H1 (cell line): ENCODE measurements around the gene NUP98. TPM values are rescaled to one million over a fixed set of nuclear protein-coding genes. Genes with fewer than 3 reads are reported as not detected.

Source experiments
- CTCF ChIA-PET: fragments of 300-600 bp; sonication (Branson Sonifier 250); formaldehyde crosslinking; loops from one replicate; lab custom pipeline; 2021; ENCODE audit not compliant: partially characterized antibody; lab: Charles Lee
- POLR2A ChIA-PET: fragments of 300-600 bp; sonication (Branson Sonifier 250); formaldehyde crosslinking; loops from one replicate; lab custom pipeline; 2021; ENCODE audit warnings: inconsistent platforms; ENCODE audit not compliant: partially characterized antibody; lab: Charles Lee
- DNase-seq, 2 experiments: peaks; one replicate each; pipeline versions ENCODE4 v3.0.0 to v3.0.0-alpha.2; 2010 to 2022; ENCODE audit warnings: low spot score in 2 of 2, low read depth in 1 of 2, mixed read lengths in 1 of 2
- FAIRE-seq: peaks from 2 replicates; lab custom pipeline; 2011; peaks lifted over from hg19 to GRCh38; lab: Jason Lieb, UNC
- H2AFZ ChIP-seq: 2 replicates; pipeline ENCODE4 v1.8.1; 2012; ENCODE audit warnings: low read length, inconsistent platforms
- H2AK5ac ChIP-seq: 2 replicates; pipeline ENCODE4 v1.6.1; 2013; ENCODE audit warnings: low read depth, low read length
- H2BK120ac ChIP-seq: replicated peaks from 2 replicates; pipeline ENCODE3; 2013; ENCODE audit warnings: low read depth, low read length, inconsistent platforms
- H2BK12ac ChIP-seq: 2 replicates; pipeline ENCODE4 v1.6.1; 2013; ENCODE audit warnings: low read depth, low read length
- H2BK15ac ChIP-seq: 2 replicates; pipeline ENCODE4 v1.6.1; 2013; ENCODE audit warnings: low read length
- H2BK20ac ChIP-seq: 2 replicates; pipeline ENCODE4 v1.6.1; 2013; ENCODE audit warnings: low read length
- H2BK5ac ChIP-seq: 2 replicates; pipeline ENCODE4 v1.6.1; 2013; ENCODE audit warnings: low read depth, low read length
- H3K14ac ChIP-seq: 2 replicates; pipeline ENCODE4 v1.6.1; 2013; ENCODE audit warnings: inconsistent platforms; ENCODE audit not compliant: insufficient read length
- H3K18ac ChIP-seq: 2 replicates; pipeline ENCODE4 v1.6.1; 2013; ENCODE audit warnings: low read length; ENCODE audit errors: extremely low read depth
- H3K23ac ChIP-seq: 2 replicates; pipeline ENCODE4 v1.6.1; 2013; ENCODE audit warnings: inconsistent platforms; ENCODE audit not compliant: insufficient read length
- H3K23me2 ChIP-seq: 2 replicates; pipeline ENCODE4 v1.6.1; 2013; ENCODE audit warnings: low read depth, low read length
- H3K27ac ChIP-seq: 2 replicates; pipeline ENCODE4 v1.6.1; 2011; ENCODE audit warnings: low read depth, low read length, inconsistent platforms
- H3K27me3 ChIP-seq, 4 experiments: replicated peaks in 1 of 4; 1 replicate in 1 of 4; 2 replicates in 3 of 4; pipeline versions ENCODE4 v1.6.1 to v1.8.1; 2011 to 2013; ENCODE audit warnings: low read length in 3 of 4, mild to moderate bottlenecking in 3 of 4, inconsistent platforms in 2 of 4, mixed read lengths in 2 of 4, moderate library complexity in 1 of 4; ENCODE audit not compliant: control insufficient read depth in 3 of 4, insufficient read depth in 3 of 4; ENCODE audit errors: extremely low read depth in 1 of 4
- H3K36me3 ChIP-seq, 4 experiments: 2 replicates each; pipeline versions ENCODE4 v1.6.1 to v1.8.1; 2011 to 2013; ENCODE audit warnings: mild to moderate bottlenecking in 4 of 4, low read length in 3 of 4, moderate library complexity in 2 of 4, control low read depth in 1 of 4, inconsistent platforms in 1 of 4; ENCODE audit not compliant: insufficient read depth in 4 of 4, control insufficient read depth in 2 of 4
- H3K4ac ChIP-seq: replicated peaks from 2 replicates; pipeline ENCODE3; 2013; ENCODE audit warnings: low read length, low read depth, mixed read lengths, inconsistent platforms; ENCODE audit not compliant: insufficient read length
- H3K4me1 ChIP-seq, 4 experiments: replicated peaks in 1 of 4; 1 replicate in 1 of 4; 2 replicates in 3 of 4; pipeline versions ENCODE4 v1.6.1 to v1.8.1; 2011 to 2013; ENCODE audit warnings: low read length in 3 of 4, inconsistent platforms in 2 of 4, mixed read lengths in 1 of 4; ENCODE audit not compliant: insufficient read depth in 4 of 4, control insufficient read depth in 3 of 4
- H3K4me2 ChIP-seq, 2 experiments: 2 replicates each; pipeline versions ENCODE4 v1.6.1 to v1.8.1; 2011 to 2013; ENCODE audit warnings: low read depth in 2 of 2, low read length in 2 of 2, control low read depth in 1 of 2, inconsistent platforms in 1 of 2, mild to moderate bottlenecking in 1 of 2; ENCODE audit not compliant: insufficient read depth in 1 of 2
- H3K4me3 ChIP-seq, 4 experiments: fragments of 200-600, 300-600 bp in 1 of 4; sonication (generic), shearing (Covaris generic), sonication (Bioruptor Twin) in 1 of 4; 2 replicates each; pipeline versions ENCODE4 v1.5.1 to v1.8.1; 2011 to 2016; ENCODE audit warnings: low read length in 4 of 4, low read depth in 3 of 4, control low read depth in 2 of 4, inconsistent platforms in 2 of 4, mild to moderate bottlenecking in 2 of 4, mixed read lengths in 1 of 4, moderate library complexity in 1 of 4; ENCODE audit not compliant: insufficient read depth in 2 of 4; ENCODE audit errors: extremely low read depth in 1 of 4
- H3K56ac ChIP-seq: replicated peaks from 2 replicates; pipeline ENCODE3; 2013; ENCODE audit warnings: low read depth, mild to moderate bottlenecking, mixed read lengths, low read length, inconsistent platforms; ENCODE audit not compliant: insufficient read length
- H3K79me1 ChIP-seq: 2 replicates; pipeline ENCODE4 v1.6.1; 2013; ENCODE audit warnings: low read depth, low read length, control low read depth
- H3K79me2 ChIP-seq, 2 experiments: 2 replicates each; pipeline versions ENCODE4 v1.6.1 to v1.8.1; 2012 to 2013; ENCODE audit warnings: low read length in 2 of 2, mild to moderate bottlenecking in 2 of 2, inconsistent platforms in 1 of 2; ENCODE audit not compliant: insufficient read depth in 2 of 2, control insufficient read depth in 1 of 2
- H3K9ac ChIP-seq, 4 experiments: replicated peaks in 1 of 4; 1 replicate in 1 of 4; 2 replicates in 3 of 4; pipeline versions ENCODE4 v1.6.1 to v1.8.1; 2011 to 2013; ENCODE audit warnings: low read depth in 3 of 4, low read length in 3 of 4, control low read depth in 2 of 4, mild to moderate bottlenecking in 2 of 4, moderate library complexity in 2 of 4, inconsistent platforms in 1 of 4; ENCODE audit errors: extremely low read depth in 1 of 4
- H3K9me3 ChIP-seq, 2 experiments: 2 replicates each; pipeline versions ENCODE4 v1.6.1 to v1.8.1; 2012 to 2013; ENCODE audit warnings: mild to moderate bottlenecking in 2 of 2, moderate library complexity in 2 of 2, control low read depth in 1 of 2, inconsistent platforms in 1 of 2, low read depth in 1 of 2, low read length in 1 of 2, mixed read lengths in 1 of 2; ENCODE audit not compliant: insufficient read depth in 2 of 2
- H4K20me1 ChIP-seq, 2 experiments: replicated peaks in 1 of 2; 2 replicates each; pipeline versions ENCODE3 to v1.8.1; 2011 to 2013; ENCODE audit warnings: inconsistent platforms in 2 of 2, low read length in 2 of 2, mild to moderate bottlenecking in 1 of 2; ENCODE audit not compliant: insufficient read depth in 2 of 2, control insufficient read depth in 1 of 2
- H4K5ac ChIP-seq: 2 replicates; pipeline ENCODE4 v1.6.1; 2013; ENCODE audit warnings: low read length, low read depth, mixed read lengths, inconsistent platforms; ENCODE audit not compliant: insufficient read length
- H4K8ac ChIP-seq: 2 replicates; pipeline ENCODE4 v1.8.0; 2013; ENCODE audit warnings: mild to moderate bottlenecking, moderate library complexity, low read length, inconsistent platforms; ENCODE audit not compliant: insufficient read depth; ENCODE audit errors: extremely low read depth
- H4K91ac ChIP-seq: replicated peaks from 2 replicates; pipeline ENCODE3; 2013; ENCODE audit warnings: low read length, mixed read lengths, inconsistent platforms; ENCODE audit not compliant: insufficient read length
- CEBPB ChIP-seq: IDR thresholded peaks from 2 replicates; pipeline ENCODE4 v1.6.1; 2012; ENCODE audit warnings: low read depth, low read length
- CHD2 ChIP-seq: IDR thresholded peaks from 2 replicates; pipeline ENCODE4 v1.6.1; 2012; ENCODE audit warnings: low read length, improper control_type of control experiment
- EZH2 ChIP-seq: fragments of 200-600 bp; sonication (generic); IDR thresholded peaks from 2 replicates; pipeline ENCODE4 v1.7.1; 2012; ENCODE audit warnings: low read depth, mild to moderate bottlenecking, moderate library complexity, low read length, inconsistent platforms; ENCODE audit not compliant: severe bottlenecking
- SIN3A ChIP-seq, 2 experiments: IDR thresholded peaks in 1 of 2; conservative IDR thresholded peaks in 1 of 2; 2 replicates each; pipeline ENCODE4 v1.6.1; 2011 to 2012; ENCODE audit warnings: low read length in 2 of 2, improper control_type of control experiment in 1 of 2, low read depth in 1 of 2, mild to moderate bottlenecking in 1 of 2
- SUZ12 ChIP-seq: fragments of 200-600 bp; sonication (generic); IDR thresholded peaks from 2 replicates; pipeline ENCODE4 v1.6.1; 2012; ENCODE audit warnings: mild to moderate bottlenecking, inconsistent platforms, low read length, moderate library complexity, mixed read lengths
- WGBS, 2 experiments: shearing (Covaris generic) in 1 of 2; methylation state at CpG; one replicate each; pipeline versions ENCODE4 v1.1.6 to v1.1.7; 2013 to 2015; ENCODE audit warnings: low lambda C conversion rate in 2 of 2, mixed read lengths in 2 of 2, inconsistent platforms in 1 of 2, low coverage in 1 of 2, missing lambda C conversion rate in 1 of 2; ENCODE audit not compliant: insufficient replicate concordance in 2 of 2, insufficient coverage in 1 of 2, insufficient read length in 1 of 2; ENCODE audit errors: extremely low coverage in 1 of 2, missing lambda C conversion rate in 1 of 2; 5-methylcytosine and 5-hydroxymethylcytosine counted together
- polyA plus RNA-seq, 7 experiments: library from polyadenylated mRNA; depleted of rRNA in 3 of 7; stranded (reverse) in 5 of 7; unstranded in 2 of 7; fragments of >200 nt in 5 of 7; fragments of 200-250 nt in 2 of 7; gene quantifications; 1 replicate in 5 of 7; 2 replicates in 1 of 7; 4 replicates in 1 of 7; pipeline versions ENCODE4 v1.2.1 to v1.2.3, GENCODE V29; 2011 to 2013; ENCODE audit warnings: missing spikeins in 2 of 7, mixed read lengths in 2 of 7
- total RNA-seq: library from RNA; stranded (reverse); fragmentation: NEBNext Ultra II Directional; extraction: Animal tissue kit (Norgen Biotek cat#: 25700); gene quantifications from 2 replicates; pipeline ENCODE4 v1.2.1, GENCODE V29; 2021

Gene NUP98
- total and polyA plus RNA-seq, 2 of the 8 experiments (the other 6 are each of a cell fraction or from before 2014, with no cell fraction given) = 98.6 to 261 TPM

DNA sequence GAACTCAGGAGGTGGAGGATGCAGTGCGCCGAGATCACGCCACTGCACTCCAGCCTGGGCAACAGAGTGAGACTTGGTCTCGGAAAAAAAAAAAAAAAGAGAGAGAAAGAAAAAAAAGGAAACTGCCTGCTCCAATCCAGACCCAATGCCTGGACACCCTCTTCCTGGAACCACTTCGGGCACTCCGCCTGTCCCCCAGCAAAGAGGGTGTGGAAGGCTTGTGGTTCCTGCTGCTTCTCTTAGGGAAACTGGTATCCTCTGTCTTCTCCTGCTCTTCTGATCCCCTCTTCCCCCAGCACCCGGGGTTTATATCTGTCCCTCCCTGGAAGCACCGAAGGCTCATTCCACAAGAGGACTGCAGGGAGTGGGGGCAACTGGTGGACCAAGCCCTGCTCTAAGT, 139.1 kb downstream of the NUP98 start:
- POLR2A ChIA-PET = no interaction called here
- FAIRE-seq (no peak), DNase-seq (no peak)
- Histone ChIP-seq H2BK12ac (no peak overlapping the region), H3K79me1 (no peaks in the 10 kb centered on the region), H2BK5ac (no peak overlapping the region), H3K9ac (no peak overlapping the region), H3K9me3 (no peaks in the 10 kb centered on the region), H3K27me3 (peaks cover 0 to 3% (median 0%) of the 10 kb centered on the region in 4 experiments; a peak in 1 of 7 replicates), H4K20me1 (no peaks in the 10 kb centered on the region), H3K23ac (no peak overlapping the region), H3K79me2 (no peaks in the 10 kb centered on the region), H3K4me2 (no peak overlapping the region), H3K4ac (no peak overlapping the region), H3K56ac (no peak overlapping the region), H3K4me1 (no peaks in the 10 kb centered on the region), H4K8ac (no peak overlapping the region), H3K4me3 (no peak overlapping the region), H2BK15ac (no peak overlapping the region), H3K36me3 (no peaks in the 10 kb centered on the region), H3K14ac (no peak overlapping the region), H4K91ac (no peak overlapping the region), H2AFZ (no peak overlapping the region), H3K23me2 (no peaks in the 10 kb centered on the region), H4K5ac (no peak overlapping the region)
- CTCF ChIA-PET = no interaction called here
- WGBS, 2 experiments = 84% methylated on average over 4 of the region's 8 CpGs; no CpG with 5 or more reads in 1 of the 2 experiments
- TF ChIP-seq EZH2 = no peak
- no peak for TF ChIP-seq CEBPB
- no peak for TF ChIP-seq SUZ12
- no peak for TF ChIP-seq CHD2
- no peak for TF ChIP-seq SIN3A (conservative IDR thresholded peaks at IDR 0.05 in 1 of 2, IDR thresholded peaks at IDR 0.05 in 1 of 2; ENCODE audit: low read depth in 1 of 2, low read length in 2 of 2)
- TF ChIP-seq, all 59 proteins: peak for 0
- H2AK5ac ChIP-seq = no peak overlapping the region
- no peak overlapping the region for H2BK120ac ChIP-seq
- no peak overlapping the region for H2BK20ac ChIP-seq
- no peak overlapping the region for H3K27ac ChIP-seq
- no peak overlapping the region for H3K18ac ChIP-seq
